ENCODE measurements around the gene BACE2.
"Not testable (repeated sequence)": the region's sequence is repeated elsewhere in the genome, so short reads cannot be mapped to it uniquely, and the experiment has no call there.

BACE2 gene

GRCh38 chr21:41188486-41189149 is 20.7 kb downstream of the BACE2 start:
- TF ChIP-seq CTCF (IDR thresholded peaks at IDR 0.05; ENCODE audit: low read length, missing control alignments) = no peak
- no peak overlapping the region for H3K4me3 ChIP-seq (replicated peaks; ENCODE audit: low read depth, low read length)

GRCh38 chr21:41189150-41189745 is 21.3 kb downstream of the BACE2 start:
- TF ChIP-seq CTCF (IDR thresholded peaks at IDR 0.05; ENCODE audit: low read length, missing control alignments) = no peak
- DNase-seq (ENCODE audit: low read depth) = no peak
- H3K4me3 ChIP-seq (replicated peaks; ENCODE audit: low read depth, low read length) = no peak overlapping the region

More at GRCh38 chr21:41188486-41189149, 20.7 kb downstream of the BACE2 start:
- no peak for DNase-seq (ENCODE audit: low read depth)

GRCh38 chr21:41192552-41192951 is 24.6 kb downstream of the BACE2 start:
- DNase-seq (ENCODE audit: low read depth); H3K4me3 ChIP-seq (replicated peaks; ENCODE audit: low read depth, low read length): not testable (repeated sequence)

GRCh38 chr21:41195311-41195710 is 27.4 kb downstream of the BACE2 start:
- TF ChIP-seq CTCF (IDR thresholded peaks at IDR 0.05; ENCODE audit: low read length, missing control alignments) = no peak
- DNase-seq (ENCODE audit: low read depth) = no peak
- no peak overlapping the region for H3K4me3 ChIP-seq (replicated peaks; ENCODE audit: low read depth, low read length)

- no peak for TF ChIP-seq CTCF (IDR thresholded peaks at IDR 0.05; ENCODE audit: low read length, missing control alignments)
- DNase-seq (ENCODE audit: low read depth) = peak; percentile 49
- no peak overlapping the region for H3K4me3 ChIP-seq (replicated peaks; ENCODE audit: low read depth, low read length)
These were observed 29.0 kb downstream of the BACE2 start for GRCh38 chr21:41196993-41197392.

- TF ChIP-seq CTCF (IDR thresholded peaks at IDR 0.05; ENCODE audit: low read length, missing control alignments) = no peak
These were observed 29.6 kb downstream of the BACE2 start for GRCh38 chr21:41197582-41197981.

GRCh38 chr21:41198647-41199046 is 30.7 kb downstream of the BACE2 start:
- not testable (repeated sequence) for H3K4me3 ChIP-seq (replicated peaks; ENCODE audit: low read depth, low read length); DNase-seq (ENCODE audit: low read depth)

More at GRCh38 chr21:41197582-41197981, 29.6 kb downstream of the BACE2 start:
- H3K4me3 ChIP-seq (replicated peaks; ENCODE audit: low read depth, low read length) = no peak overlapping the region
- DNase-seq (ENCODE audit: low read depth) = no peak

GRCh38 chr21:41199123-41199522 is 31.2 kb downstream of the BACE2 start:
- H3K4me3 ChIP-seq (replicated peaks; ENCODE audit: low read depth, low read length) = no peak overlapping the region
- TF ChIP-seq CTCF (IDR thresholded peaks at IDR 0.05; ENCODE audit: low read length, missing control alignments) = no peak

More at GRCh38 chr21:41199123-41199522, 31.2 kb downstream of the BACE2 start:
- no peak for DNase-seq (ENCODE audit: low read depth)

Data from fibroblast of pulmonary artery (primary cell).